Superior temporal gyrus (tissue), 1 donor: ENCODE data around the gene CRYBB1.

Experiments used
- DNase-seq: peaks from one replicate; pipeline ENCODE4 v3.0.0-alpha.2; 2016; ENCODE audit errors: extremely low spot score

CRYBB1 gene

DNA sequence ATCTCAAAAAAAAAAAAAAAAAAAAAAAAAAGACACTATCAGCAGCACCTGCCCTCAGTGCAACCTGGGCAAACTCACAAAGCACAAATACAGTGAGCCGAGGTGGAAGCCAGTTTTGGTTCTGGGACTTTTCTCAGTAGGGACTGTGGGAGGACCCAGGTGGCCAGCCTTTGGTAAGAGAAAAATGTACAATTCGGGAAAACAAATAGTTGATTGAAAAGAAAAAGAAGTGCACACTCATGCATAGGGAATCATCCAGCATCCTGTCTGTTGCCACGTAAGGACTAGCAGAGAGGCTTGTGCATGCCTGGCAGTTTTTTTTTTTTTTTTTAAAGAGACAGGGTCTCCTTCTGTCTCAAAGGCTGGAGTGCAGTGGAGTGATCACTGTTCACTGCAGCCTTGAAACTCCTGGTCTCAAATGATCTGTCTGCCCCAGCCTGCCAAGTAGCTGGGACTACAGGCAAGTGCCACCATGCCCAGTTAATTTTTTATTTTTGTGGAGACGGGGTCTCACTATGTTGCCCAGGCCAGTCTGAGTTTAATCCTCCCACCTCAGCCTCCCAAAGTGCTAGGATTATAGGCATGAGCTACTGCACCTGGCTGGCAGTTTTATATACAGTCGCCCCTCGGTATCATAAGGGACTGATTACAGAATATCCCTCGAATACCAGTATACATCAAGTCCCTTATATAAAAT, 64.6 kb downstream of the CRYBB1 start:
- DNase-seq, result no peak

DNA sequence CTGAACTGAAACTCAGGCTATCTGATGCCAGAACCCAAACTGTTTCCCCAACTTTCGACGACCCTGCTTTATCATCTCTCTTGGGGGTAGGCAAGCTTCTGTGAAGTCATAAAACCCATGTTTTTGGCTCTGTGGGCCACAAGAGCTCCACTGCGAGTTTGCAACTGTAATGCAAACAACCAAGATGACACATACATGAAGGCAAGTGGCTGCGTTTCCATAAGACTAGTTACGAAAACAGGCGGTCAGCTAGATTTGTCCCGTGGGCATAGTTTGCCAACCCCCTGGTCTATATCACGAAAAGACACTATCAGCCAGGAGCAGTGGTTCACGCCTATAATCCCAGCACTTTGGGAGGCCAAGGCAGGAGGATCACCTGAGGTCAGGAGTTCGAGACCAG, 65.4 kb downstream of the CRYBB1 start:
- DNase-seq, result no peak

DNA sequence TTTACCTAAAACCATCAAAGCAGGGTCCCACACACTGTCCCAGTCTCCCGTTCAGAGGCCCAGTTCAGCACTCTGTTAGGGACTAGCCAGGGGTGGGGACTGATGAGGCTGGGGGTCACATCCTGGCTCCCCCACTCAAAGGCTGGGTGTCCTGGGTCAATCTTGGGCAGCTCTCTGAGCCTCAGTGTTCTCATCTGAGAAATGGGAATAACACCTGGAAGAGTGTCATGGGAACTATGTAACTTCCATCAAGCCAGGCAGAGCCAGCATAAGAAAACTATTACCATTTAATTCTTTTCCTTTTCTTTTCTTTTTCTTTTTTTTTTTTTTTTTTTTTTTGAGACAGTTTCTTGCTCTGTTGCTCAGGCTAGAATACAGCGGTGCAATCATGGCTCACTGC, 66.3 kb downstream of the CRYBB1 start:
- no peak for DNase-seq

DNA sequence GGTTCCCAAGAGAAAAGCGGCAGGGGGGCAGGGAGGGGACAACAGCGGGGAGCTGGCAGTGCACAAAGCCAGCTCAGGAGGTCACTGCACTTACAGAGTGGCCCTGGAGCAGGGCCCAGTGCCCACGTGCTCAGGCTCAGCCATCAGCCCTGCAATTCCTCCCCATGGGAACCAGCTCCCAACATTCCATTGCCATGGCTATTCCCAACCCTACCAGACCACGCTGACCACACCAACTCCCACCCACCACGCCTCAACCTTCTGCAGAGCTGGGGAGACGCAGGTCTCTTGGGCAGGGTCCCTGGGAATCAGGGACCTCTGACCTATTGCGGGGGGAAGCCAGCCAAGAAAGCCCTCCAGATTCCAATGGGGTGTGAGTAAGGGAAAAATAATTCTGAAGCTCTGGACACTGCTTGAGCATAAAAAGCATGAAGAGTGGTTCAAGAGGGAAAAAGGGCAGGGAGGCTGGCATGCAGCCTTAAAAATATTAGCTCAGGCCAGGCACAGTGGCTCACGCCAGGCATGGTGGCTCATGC, 67.3 kb downstream of the CRYBB1 start:
- DNase-seq, result no peak

DNA sequence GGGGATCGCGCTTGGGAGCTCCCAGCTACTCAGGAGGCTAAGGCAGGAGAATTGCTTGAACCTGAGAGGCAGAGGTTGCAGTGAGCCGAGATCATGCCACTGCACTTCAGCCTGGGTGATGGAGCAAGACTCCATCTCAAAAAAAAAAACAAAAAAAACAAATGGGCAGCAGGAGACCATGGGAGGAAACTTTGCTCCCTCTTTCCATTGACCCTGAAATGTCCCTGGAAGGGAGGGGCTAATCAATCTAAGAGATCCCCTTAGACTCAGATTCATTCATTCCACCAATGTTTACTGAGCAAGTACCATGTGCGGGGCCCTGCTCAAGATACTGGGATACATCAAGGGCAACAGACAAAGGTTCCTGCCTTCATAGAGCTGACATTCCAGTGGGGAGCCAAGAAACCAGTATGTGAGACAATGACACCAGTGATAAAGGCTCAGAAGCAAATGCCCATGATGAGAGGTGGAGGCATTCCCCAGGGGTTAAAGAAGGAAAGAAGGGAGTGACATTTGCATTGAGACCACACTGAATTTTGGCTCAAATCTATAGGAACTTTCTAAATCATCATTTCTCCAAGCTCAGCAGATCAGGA, 67.8 kb downstream of the CRYBB1 start:
- DNase-seq, result no peak
